SK-N-MC (cell line): ENCODE data around the gene CREBRF.

Experiments
- EZH2 ChIP-seq: fragments of 200-600 bp; sonication (generic); IDR thresholded peaks from one replicate; pipeline ENCODE4 v1.6.1; 2017; ENCODE audit warnings: antibody characterized with exemption
- POLR2AphosphoS5 ChIP-seq: IDR thresholded peaks from 2 replicates; pipeline ENCODE4 v1.6.1; 2012; ENCODE audit warnings: mild to moderate bottlenecking, low read depth, low read length, borderline replicate concordance

GRCh38 chr5:173055042-173055721 lies 970 bp upstream of the CREBRF start:
- no peak for TF ChIP-seq EZH2
- TF ChIP-seq POLR2AphosphoS5 = no peak
